Measurements from ENCODE around the gene EGFLAM.
A peak's percentile ranks its signal among the peaks of the same experiment; 100 is the strongest.

EGFLAM gene

GRCh38 chr5:38420246-38420645 lies 161.9 kb downstream of the EGFLAM start:
- no peaks in the 10 kb centered on the region for H3K36me3 ChIP-seq (ENCODE audit: low read length)
- no peak overlapping the region for H3K4me2 ChIP-seq (ENCODE audit: low read depth, low read length, poor library complexity, severe bottlenecking)
- no peaks in the 10 kb centered on the region for H3K9me3 ChIP-seq (ENCODE audit: insufficient read depth, low read length)
- no peak overlapping the region for H3K4me3 ChIP-seq (ENCODE audit: insufficient read depth, low read length, poor library complexity, severe bottlenecking)
- no peaks in the 10 kb centered on the region for H3K79me2 ChIP-seq (ENCODE audit: insufficient read depth, low read length)
- no peaks in the 10 kb centered on the region for H3K27me3 ChIP-seq (ENCODE audit: low read length)
- no peaks in the 10 kb centered on the region for H4K20me1 ChIP-seq (ENCODE audit: low read depth, low read length)
- TF ChIP-seq EZH2phosphoT487 (conservative IDR thresholded peaks at IDR 0.05; ENCODE audit: low read length), result no peak
- TF ChIP-seq, protein P1, sequence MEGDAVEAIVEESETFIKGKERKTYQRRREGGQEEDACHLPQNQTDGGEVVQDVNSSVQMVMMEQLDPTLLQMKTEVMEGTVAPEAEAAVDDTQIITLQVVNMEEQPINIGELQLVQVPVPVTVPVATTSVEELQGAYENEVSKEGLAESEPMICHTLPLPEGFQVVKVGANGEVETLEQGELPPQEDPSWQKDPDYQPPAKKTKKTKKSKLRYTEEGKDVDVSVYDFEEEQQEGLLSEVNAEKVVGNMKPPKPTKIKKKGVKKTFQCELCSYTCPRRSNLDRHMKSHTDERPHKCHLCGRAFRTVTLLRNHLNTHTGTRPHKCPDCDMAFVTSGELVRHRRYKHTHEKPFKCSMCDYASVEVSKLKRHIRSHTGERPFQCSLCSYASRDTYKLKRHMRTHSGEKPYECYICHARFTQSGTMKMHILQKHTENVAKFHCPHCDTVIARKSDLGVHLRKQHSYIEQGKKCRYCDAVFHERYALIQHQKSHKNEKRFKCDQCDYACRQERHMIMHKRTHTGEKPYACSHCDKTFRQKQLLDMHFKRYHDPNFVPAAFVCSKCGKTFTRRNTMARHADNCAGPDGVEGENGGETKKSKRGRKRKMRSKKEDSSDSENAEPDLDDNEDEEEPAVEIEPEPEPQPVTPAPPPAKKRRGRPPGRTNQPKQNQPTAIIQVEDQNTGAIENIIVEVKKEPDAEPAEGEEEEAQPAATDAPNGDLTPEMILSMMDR (IDR thresholded peaks at IDR 0.05; ENCODE audit: insufficient read depth, low read length, poor library complexity, severe bottlenecking), result no peak
- no peak overlapping the region for H3K27ac ChIP-seq (ENCODE audit: low read depth, low read length)
- H3F3A ChIP-seq (ENCODE audit: insufficient read depth), result no peaks in the 10 kb centered on the region
- H3K9me2 ChIP-seq (replicated peaks; ENCODE audit: insufficient read depth, low read length), result no peaks in the 10 kb centered on the region
- H2AFZ ChIP-seq (ENCODE audit: low read depth, low read length, severe bottlenecking), result no peak overlapping the region
- no peak overlapping the region for H3K9ac ChIP-seq (ENCODE audit: low read length)

- Histone ChIP-seq H4K20me1 (ENCODE audit: low read depth, low read length) (no peaks in the 10 kb centered on the region), H3K79me2 (ENCODE audit: insufficient read depth, low read length) (no peaks in the 10 kb centered on the region), H3K27me3 (ENCODE audit: low read length) (no peaks in the 10 kb centered on the region), H2AFZ (ENCODE audit: low read depth, low read length, severe bottlenecking) (no peak overlapping the region), H3K9me2 (replicated peaks; ENCODE audit: insufficient read depth, low read length) (no peaks in the 10 kb centered on the region), H3K4me3 (ENCODE audit: insufficient read depth, low read length, poor library complexity, severe bottlenecking) (no peak overlapping the region), H3K4me2 (ENCODE audit: low read depth, low read length, poor library complexity, severe bottlenecking) (no peak overlapping the region), H3F3A (ENCODE audit: insufficient read depth) (no peaks in the 10 kb centered on the region), H3K27ac (ENCODE audit: low read depth, low read length) (no peak overlapping the region), H3K36me3 (ENCODE audit: low read length) (no peaks in the 10 kb centered on the region), H3K9me3 (ENCODE audit: insufficient read depth, low read length) (no peaks in the 10 kb centered on the region), H3K9ac (ENCODE audit: low read length) (no peak overlapping the region)
- TF ChIP-seq EZH2phosphoT487 (conservative IDR thresholded peaks at IDR 0.05; ENCODE audit: low read length), result no peak
- TF ChIP-seq, protein P1 (IDR thresholded peaks at IDR 0.05; ENCODE audit: insufficient read depth, low read length, poor library complexity, severe bottlenecking), result peak; percentile 56
Observed at GRCh38 chr5:38420691-38421390, 162.5 kb downstream of the EGFLAM start.

- TF ChIP-seq, protein P1 (IDR thresholded peaks at IDR 0.05; ENCODE audit: insufficient read depth, low read length, poor library complexity, severe bottlenecking), result no peak
- no peak for TF ChIP-seq EZH2phosphoT487 (conservative IDR thresholded peaks at IDR 0.05; ENCODE audit: low read length)
- H2AFZ ChIP-seq (ENCODE audit: low read depth, low read length, severe bottlenecking), result no peak overlapping the region
- no peaks in the 10 kb centered on the region for H3K27me3 ChIP-seq (ENCODE audit: low read length)
Observed at GRCh38 chr5:38422622-38423021, 164.3 kb downstream of the EGFLAM start.

More at GRCh38 chr5:38422622-38423021, 164.3 kb downstream of the EGFLAM start:
- no peaks in the 10 kb centered on the region for H3K79me2 ChIP-seq (ENCODE audit: insufficient read depth, low read length)
- H3K9me3 ChIP-seq (ENCODE audit: insufficient read depth, low read length), result no peaks in the 10 kb centered on the region
- H3K36me3 ChIP-seq (ENCODE audit: low read length), result no peaks in the 10 kb centered on the region
- no peak overlapping the region for H3K27ac ChIP-seq (ENCODE audit: low read depth, low read length)
- H3K4me3 ChIP-seq (ENCODE audit: insufficient read depth, low read length, poor library complexity, severe bottlenecking), result no peak overlapping the region
- no peak overlapping the region for H3K9ac ChIP-seq (ENCODE audit: low read length)
- H4K20me1 ChIP-seq (ENCODE audit: low read depth, low read length), result no peaks in the 10 kb centered on the region
- no peaks in the 10 kb centered on the region for H3K9me2 ChIP-seq (replicated peaks; ENCODE audit: insufficient read depth, low read length)
- no peaks in the 10 kb centered on the region for H3F3A ChIP-seq (ENCODE audit: insufficient read depth)
- no peak overlapping the region for H3K4me2 ChIP-seq (ENCODE audit: low read depth, low read length, poor library complexity, severe bottlenecking)
